ENCODE results near the gene PPP4R2.

DNA sequence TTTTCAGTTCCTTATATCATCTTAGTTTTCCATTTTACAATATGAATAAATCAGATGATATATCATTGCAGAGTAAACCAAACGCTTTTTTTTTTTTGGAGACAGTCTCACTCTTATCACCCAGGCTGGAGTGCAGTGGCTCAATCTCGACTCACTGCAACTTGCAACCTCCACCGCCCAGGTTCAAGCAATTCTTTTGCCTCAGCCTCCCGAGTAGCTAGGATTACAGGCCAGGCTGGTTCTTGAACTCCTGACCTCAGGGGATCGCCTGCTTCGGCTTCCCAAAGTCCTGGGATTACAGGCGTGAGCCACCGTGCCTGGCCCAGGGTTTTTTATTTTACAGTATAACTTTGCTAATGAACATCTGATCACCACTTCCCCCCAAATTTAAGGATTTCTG is 59.0 kb downstream of the PPP4R2 start:
- TF ChIP-seq, protein P1, sequence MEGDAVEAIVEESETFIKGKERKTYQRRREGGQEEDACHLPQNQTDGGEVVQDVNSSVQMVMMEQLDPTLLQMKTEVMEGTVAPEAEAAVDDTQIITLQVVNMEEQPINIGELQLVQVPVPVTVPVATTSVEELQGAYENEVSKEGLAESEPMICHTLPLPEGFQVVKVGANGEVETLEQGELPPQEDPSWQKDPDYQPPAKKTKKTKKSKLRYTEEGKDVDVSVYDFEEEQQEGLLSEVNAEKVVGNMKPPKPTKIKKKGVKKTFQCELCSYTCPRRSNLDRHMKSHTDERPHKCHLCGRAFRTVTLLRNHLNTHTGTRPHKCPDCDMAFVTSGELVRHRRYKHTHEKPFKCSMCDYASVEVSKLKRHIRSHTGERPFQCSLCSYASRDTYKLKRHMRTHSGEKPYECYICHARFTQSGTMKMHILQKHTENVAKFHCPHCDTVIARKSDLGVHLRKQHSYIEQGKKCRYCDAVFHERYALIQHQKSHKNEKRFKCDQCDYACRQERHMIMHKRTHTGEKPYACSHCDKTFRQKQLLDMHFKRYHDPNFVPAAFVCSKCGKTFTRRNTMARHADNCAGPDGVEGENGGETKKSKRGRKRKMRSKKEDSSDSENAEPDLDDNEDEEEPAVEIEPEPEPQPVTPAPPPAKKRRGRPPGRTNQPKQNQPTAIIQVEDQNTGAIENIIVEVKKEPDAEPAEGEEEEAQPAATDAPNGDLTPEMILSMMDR (IDR thresholded peaks at IDR 0.05), result no peak
- TF ChIP-seq POLR2AphosphoS5 (IDR thresholded peaks at IDR 0.05), result no peak
- TF ChIP-seq POLR2A (IDR thresholded peaks at IDR 0.05), result no peak

Data from upper lobe of left lung (tissue), 4 donors.